AG04450 (cell line): ENCODE data around the gene SLC44A3. TPM values are rescaled to one million over a fixed set of nuclear protein-coding genes. Genes with fewer than 3 reads are reported as not detected.

ENCODE experiments used
- CTCF ChIA-PET: fragments of 300-600, 350-600 bp; formaldehyde crosslinking; extraction: SDS; loops from one replicate; lab custom pipeline; 2022; ENCODE audit warnings: antibody characterized with exemption, inconsistent platforms; lab: Charles Lee
- POLR2A ChIA-PET: fragments of 350-600 bp; formaldehyde crosslinking; extraction: SDS; loops from one replicate; lab custom pipeline; 2021; ENCODE audit warnings: antibody characterized with exemption, inconsistent platforms; lab: Yijun Ruan, JAX
- DNase-seq: peaks from one replicate; pipeline ENCODE4 v3.0.0-alpha.2; 2011; ENCODE audit warnings: low read depth, low spot score
- H3K27ac ChIP-seq: one replicate; pipeline ENCODE4 v1.5.1; 2012; ENCODE audit warnings: low read depth, low read length, control low read depth
- H3K27me3 ChIP-seq: one replicate; pipeline ENCODE4 v1.6.0; 2012; ENCODE audit warnings: low read length; ENCODE audit not compliant: control insufficient read depth, insufficient read depth
- H3K4me3 ChIP-seq: 2 replicates; pipeline ENCODE4 v1.5.1; 2011; ENCODE audit warnings: mild to moderate bottlenecking, low read depth, low read length, control low read depth
- H3K9me3 ChIP-seq: 2 replicates; pipeline ENCODE4 v1.5.1; 2012; ENCODE audit warnings: low read length; ENCODE audit not compliant: control insufficient read depth, insufficient read depth
- CTCF ChIP-seq: IDR thresholded peaks from 2 replicates; pipeline ENCODE4 v1.5.1; 2011; ENCODE audit warnings: low read depth, low read length, control low read depth, inconsistent platforms
- polyA plus RNA-seq: library from polyadenylated mRNA; depleted of rRNA; stranded (reverse); fragments of >200 nt; gene quantifications from 2 replicates; pipeline ENCODE4 v1.2.3, GENCODE V29; 2011

The SLC44A3 gene
- polyA plus RNA-seq, 1 experiment: 3.4 TPM

GRCh38 chr1:94773931-94774422, 46.2 kb upstream of the SLC44A3 start:
- Histone ChIP-seq H3K9me3 (peaks cover 7% of the 10 kb centered on the region), H3K4me3 (no peak overlapping the region), H3K27me3 (no peaks in the 10 kb centered on the region), H3K27ac (no peak overlapping the region)
- CTCF ChIA-PET: interaction anchor here (1.1 kb wide), 1 partner anchor 268 kb away, joined by 3 read pairs; no protein-coding TSS in a partner anchor
- POLR2A ChIA-PET: no interaction called here
- no peak for DNase-seq
- no peak for TF ChIP-seq CTCF

- Histone ChIP-seq H3K4me3 (no peak overlapping the region), H3K27me3 (no peaks in the 10 kb centered on the region), H3K9me3 (peaks cover 7% of the 10 kb centered on the region), H3K27ac (no peak overlapping the region)
- TF ChIP-seq CTCF: no peak
- CTCF ChIA-PET: interaction anchor here (1.5 kb wide), 1 partner anchor 26 kb away, joined by 3 read pairs; no protein-coding TSS in a partner anchor
- DNase-seq: no peak
- POLR2A ChIA-PET: no interaction called here
These were observed 43.7 kb upstream of the SLC44A3 start for GRCh38 chr1:94776474-94776873.

- CTCF ChIA-PET: interaction anchor here (1.5 kb wide), 1 partner anchor 26 kb away, joined by 3 read pairs; no protein-coding TSS in a partner anchor
- no peaks in the 10 kb centered on the region for H3K27me3 ChIP-seq
- no peak for DNase-seq
- peaks cover 7% of the 10 kb centered on the region for H3K9me3 ChIP-seq
- POLR2A ChIA-PET: no interaction called here
- TF ChIP-seq CTCF: no peak
- no peak overlapping the region for H3K4me3 ChIP-seq
- H3K27ac ChIP-seq: no peak overlapping the region
These were observed 42.9 kb upstream of the SLC44A3 start for GRCh38 chr1:94777281-94777680.

- H3K27me3 ChIP-seq: no peaks in the 10 kb centered on the region
- CTCF ChIA-PET: no interaction called here
- POLR2A ChIA-PET: no interaction called here
- no peak overlapping the region for H3K27ac ChIP-seq
- H3K4me3 ChIP-seq: no peak overlapping the region
- H3K9me3 ChIP-seq: peaks cover 7% of the 10 kb centered on the region
- no peak for TF ChIP-seq CTCF
- no peak for DNase-seq
These were observed 41.3 kb upstream of the SLC44A3 start for GRCh38 chr1:94778808-94779207.

- DNase-seq: no peak
- no peaks in the 10 kb centered on the region for H3K27me3 ChIP-seq
- H3K4me3 ChIP-seq: no peak overlapping the region
- H3K27ac ChIP-seq: peak overlapping the region; percentile 63
- TF ChIP-seq CTCF: no peak
- H3K9me3 ChIP-seq: no peaks in the 10 kb centered on the region; the same call in 1 of the 2 replicates
- CTCF ChIA-PET: interaction anchor here (0.6 kb wide), 1 partner anchor 101 kb away, joined by 3 read pairs; no protein-coding TSS in a partner anchor
- POLR2A ChIA-PET: interaction anchor here (0.9 to 1.4 kb wide), 3 partner anchors 29 to 242 kb away, joined by 3 to 5 read pairs (median 4); partner anchors contain the start of gene F3
These were observed 36.6 kb upstream of the SLC44A3 start for GRCh38 chr1:94783342-94784189.
